Loucy (cell line): ENCODE measurements around the gene USP21.
A peak's percentile ranks its signal among the peaks of the same experiment; 100 is the strongest.

Experiments
- H2AFZ ChIP-seq: fragments of 200-600 bp; sonication (generic); 2 replicates; pipeline ENCODE4 v1.6.0; 2016; ENCODE audit warnings: antibody characterized with exemption, mild to moderate bottlenecking, low read length, moderate library complexity
- H3F3A ChIP-seq: fragments of 200-600 bp; 2 replicates; pipeline ENCODE4 v1.6.0; 2016; ENCODE audit warnings: antibody characterized with exemption, low read depth, mild to moderate bottlenecking
- H3K27me3 ChIP-seq: fragments of 200-600 bp; sonication (generic); 2 replicates; pipeline ENCODE4 v1.6.1; 2014; ENCODE audit warnings: low read length, mild to moderate bottlenecking; ENCODE audit not compliant: insufficient read depth, poor library complexity, severe bottlenecking
- H3K36me3 ChIP-seq: fragments of 200-600 bp; sonication (generic); 2 replicates; pipeline ENCODE4 v1.6.1; 2016; ENCODE audit warnings: low read length; ENCODE audit not compliant: insufficient read depth
- H3K4me1 ChIP-seq: fragments of 200-600 bp; sonication (generic); 2 replicates; pipeline ENCODE4 v1.5.1; 2014; ENCODE audit warnings: low read length, mild to moderate bottlenecking; ENCODE audit not compliant: insufficient read depth, poor library complexity, severe bottlenecking
- H3K4me2 ChIP-seq: fragments of 200-600 bp; sonication (generic); 2 replicates; pipeline ENCODE4 v1.6.0; 2014; ENCODE audit warnings: antibody characterized with exemption, low read length, low read depth, mild to moderate bottlenecking; ENCODE audit not compliant: poor library complexity, severe bottlenecking
- H3K4me3 ChIP-seq: fragments of 200-600 bp; sonication (generic); 2 replicates; pipeline ENCODE4 v1.5.1; 2014; ENCODE audit warnings: low read length, mild to moderate bottlenecking, mixed read lengths; ENCODE audit not compliant: poor library complexity, severe bottlenecking
- H3K79me2 ChIP-seq: fragments of 200-600 bp; sonication (generic); 2 replicates; pipeline ENCODE4 v1.6.1; 2014; ENCODE audit warnings: low read length; ENCODE audit not compliant: insufficient read depth
- H3K9ac ChIP-seq: fragments of 200-600 bp; sonication (generic); 2 replicates; pipeline ENCODE4 v1.6.0; 2014; ENCODE audit warnings: mild to moderate bottlenecking, low read depth, low read length, moderate library complexity; ENCODE audit not compliant: poor library complexity, severe bottlenecking
- H3K9me2 ChIP-seq: fragments of 200-600 bp; sonication (generic); replicated peaks from 2 replicates; pipeline ENCODE4 v1.6.1; 2016; ENCODE audit warnings: low read depth, low read length, mixed read lengths
- H3K9me3 ChIP-seq: fragments of 200-600 bp; sonication (generic); 2 replicates; pipeline ENCODE4 v1.6.1; 2014; ENCODE audit warnings: mild to moderate bottlenecking, antibody characterized with exemption, low read length, low read depth; ENCODE audit not compliant: insufficient read depth
- H4K20me1 ChIP-seq: fragments of 200-600 bp; sonication (generic); 2 replicates; pipeline ENCODE4 v1.6.0; 2014; ENCODE audit warnings: antibody characterized with exemption, low read length, mild to moderate bottlenecking; ENCODE audit not compliant: insufficient read depth, poor library complexity, severe bottlenecking
- CTCF ChIP-seq: fragments of 200-600 bp; sonication (generic); conservative IDR thresholded peaks from 2 replicates; pipeline ENCODE4 v1.5.1; 2014; ENCODE audit warnings: mild to moderate bottlenecking, antibody characterized with exemption, low read length
- EZH2phosphoT487 ChIP-seq: fragments of 200-600 bp; IDR thresholded peaks from 2 replicates; pipeline ENCODE4 v1.6.1; 2018; ENCODE audit warnings: antibody characterized with exemption, mild to moderate bottlenecking, moderate library complexity, borderline replicate concordance

USP21 gene

GRCh38 chr1:161145832-161146231 lies 13.5 kb upstream of the USP21 start:
- H3K4me1 ChIP-seq = no peaks in the 10 kb centered on the region
- no peaks in the 10 kb centered on the region for H3K36me3 ChIP-seq
- H3K9me3 ChIP-seq = no peaks in the 10 kb centered on the region
- no peaks in the 10 kb centered on the region for H3F3A ChIP-seq
- no peaks in the 10 kb centered on the region for H3K9me2 ChIP-seq
- no peak overlapping the region for H3K4me2 ChIP-seq
- TF ChIP-seq EZH2phosphoT487 (no peak), CTCF (no peak)
- no peak overlapping the region for H2AFZ ChIP-seq
- H3K27me3 ChIP-seq = no peaks in the 10 kb centered on the region
- H3K79me2 ChIP-seq = no peaks in the 10 kb centered on the region
- no peak overlapping the region for H3K9ac ChIP-seq
- no peak overlapping the region for H3K4me3 ChIP-seq
- H4K20me1 ChIP-seq = no peaks in the 10 kb centered on the region

GRCh38 chr1:161153176-161153575 lies 6.1 kb upstream of the USP21 start:
- Histone ChIP-seq H3K4me2 (peak overlapping the region; percentile 73), H3K9me3 (no peaks in the 10 kb centered on the region), H3K36me3 (peaks cover 11% of the 10 kb centered on the region; the same call in 1 of the 2 replicates), H3K9me2 (no peaks in the 10 kb centered on the region), H3K4me1 (peaks cover 13% of the 10 kb centered on the region), H3K79me2 (peaks cover 27% of the 10 kb centered on the region), H3K27me3 (no peaks in the 10 kb centered on the region), H4K20me1 (no peaks in the 10 kb centered on the region), H3K4me3 (peak overlapping the region; percentile 85), H2AFZ (no peak overlapping the region), H3F3A (no peaks in the 10 kb centered on the region), H3K9ac (peak overlapping the region; percentile 87)
- TF ChIP-seq EZH2phosphoT487 (no peak), CTCF (no peak)

GRCh38 chr1:161153682-161154337 lies 5.5 kb upstream of the USP21 start, which contains the start of gene UFC1:
TSS of gene UFC1 (plus strand) at chr1:161153978. CDS start at chr1:161153998, 20 bp downstream.
- Histone ChIP-seq H2AFZ (peak within 1 kb of the TSS; percentile 91), H3F3A (no peaks in the 10 kb centered on the region), H3K9me3 (no peaks in the 10 kb centered on the region), H3K4me1 (peaks cover 17% of the 10 kb centered on the region), H3K4me3 (peak within 1 kb of the TSS; percentile 85), H3K36me3 (peaks cover 16% of the 10 kb centered on the region; the same call in 1 of the 2 replicates), H3K79me2 (peaks cover 27% of the 10 kb centered on the region), H3K27me3 (no peaks in the 10 kb centered on the region), H3K9ac (peak within 1 kb of the TSS; percentile 87), H3K9me2 (no peaks in the 10 kb centered on the region), H4K20me1 (no peaks in the 10 kb centered on the region), H3K4me2 (peak within 1 kb of the TSS; percentile 73)
- TF ChIP-seq CTCF = no peak
- no peak for TF ChIP-seq EZH2phosphoT487
